Caki2 (cell line): Measurements from ENCODE around the gene DLGAP4. TPM values are rescaled to one million over a fixed set of nuclear protein-coding genes. Genes with fewer than 3 reads are reported as not detected.

Source experiments
- DNase-seq: peaks from one replicate; pipeline ENCODE4 v3.0.0-alpha.2; 2015; ENCODE audit warnings: low read depth
- in situ Hi-C: cut with HindIII; loops from 2 replicates; pipeline ENCODE4 v1.10.0; 2016; ENCODE audit warnings: low sequenced_read_pairs, low pct_unique_long_range_greater_than_20kb, mixed read lengths
- total RNA-seq: library from RNA; depleted of rRNA; stranded (reverse); fragments of >200 nt; shearing (Covaris generic); gene quantifications from 2 replicates; pipeline ENCODE4 v1.2.3, GENCODE V29; 2014; ENCODE audit warnings: low replicate concordance

The DLGAP4 gene
- total RNA-seq, 1 experiment from 2014 or later = 9.0 TPM

GRCh38 chr20:36318166-36318565 lies 12.0 kb downstream of the DLGAP4 start:
- no peak for DNase-seq
- in situ Hi-C loops = no loop called here

GRCh38 chr20:36319356-36320260 lies 13.5 kb downstream of the DLGAP4 start:
- no peak for DNase-seq
- in situ Hi-C loops = no loop called here

- in situ Hi-C loops = no loop called here
- DNase-seq = no peak
Measured at GRCh38 chr20:36320261-36320897, 14.2 kb downstream of the DLGAP4 start.

GRCh38 chr20:36320898-36321695 lies 15.0 kb downstream of the DLGAP4 start:
- in situ Hi-C loops = no loop called here
- DNase-seq = no peak

- in situ Hi-C loops = no loop called here
Measured at GRCh38 chr20:36322131-36322530, 16.0 kb downstream of the DLGAP4 start.

GRCh38 chr20:36330091-36330490 lies 24.0 kb downstream of the DLGAP4 start:
- in situ Hi-C loops = no loop called here

More at GRCh38 chr20:36322131-36322530, 16.0 kb downstream of the DLGAP4 start:
- DNase-seq = no peak

GRCh38 chr20:36331209-36331608 lies 25.1 kb downstream of the DLGAP4 start:
- in situ Hi-C loops = no loop called here
- no peak for DNase-seq

More at GRCh38 chr20:36330091-36330490, 24.0 kb downstream of the DLGAP4 start:
- no peak for DNase-seq

GRCh38 chr20:36333841-36334240 lies 27.7 kb downstream of the DLGAP4 start:
- in situ Hi-C loops = no loop called here
- no peak for DNase-seq

- in situ Hi-C loops = no loop called here
Measured at GRCh38 chr20:36334281-36335205, 28.4 kb downstream of the DLGAP4 start.

GRCh38 chr20:36335206-36335870 lies 29.2 kb downstream of the DLGAP4 start:
- in situ Hi-C loops = no loop called here

More at GRCh38 chr20:36334281-36335205, 28.4 kb downstream of the DLGAP4 start:
- no peak for DNase-seq

GRCh38 chr20:36336204-36336603 lies 30.1 kb downstream of the DLGAP4 start:
- DNase-seq = no peak
- in situ Hi-C loops = no loop called here

More at GRCh38 chr20:36335206-36335870, 29.2 kb downstream of the DLGAP4 start:
- DNase-seq = no peak

- DNase-seq = no peak
- in situ Hi-C loops = no loop called here
Measured at GRCh38 chr20:36336954-36337704, 31.0 kb downstream of the DLGAP4 start.

- no peak for DNase-seq
- in situ Hi-C loops = no loop called here
Measured at GRCh38 chr20:36337886-36338285, 31.7 kb downstream of the DLGAP4 start.

GRCh38 chr20:36339646-36340592 lies 33.8 kb downstream of the DLGAP4 start:
- in situ Hi-C loops = no loop called here
- DNase-seq = no peak

GRCh38 chr20:36340593-36340990 lies 34.5 kb downstream of the DLGAP4 start:
- in situ Hi-C loops = no loop called here
- DNase-seq = no peak
